HCT116 (cell line): Measurements from ENCODE around the gene LAMTOR3. TPM values are rescaled to one million over a fixed set of nuclear protein-coding genes. Genes with fewer than 3 reads are reported as not detected.

ENCODE experiments used
- ATAC-seq: fragments of 200-7000 bp; cut with Tn5 transposase; 2 replicates; pipeline ENCODE4 v1.9.1; 2020; ENCODE audit warnings: mild to moderate bottlenecking, moderate library complexity
- BruUV-seq: library from RNA; stranded (reverse); fragments of 400-500 nt; replicated peaks from 2 replicates; lab custom pipeline; 2021; lab: Mats Ljungman, UMichigan
- CTCF ChIA-PET: fragments of 300-600 bp; sonication (Branson Sonifier 250); formaldehyde crosslinking; loops from one replicate; lab custom pipeline; 2021; ENCODE audit warnings: antibody characterized with exemption; lab: Charles Lee
- POLR2A ChIA-PET: fragments of 300-600, 350-600 bp; sonication (Branson Sonifier 250); formaldehyde crosslinking; loops from one replicate; lab custom pipeline; 2021; ENCODE audit warnings: antibody characterized with exemption; lab: Charles Lee
- RAD21 ChIA-PET, 2 experiments: fragments of 300-600 bp; sonication (Branson Sonifier 250); formaldehyde crosslinking; loops; one replicate each; lab custom pipeline; 2023; ENCODE audit warnings: low total read pairs in 2 of 2; ENCODE audit not compliant: uncharacterized antibody in 2 of 2, unreplicated experiment in 2 of 2, low non-redundant PET in 1 of 2; lab: Charles Lee
- DNase-seq: peaks from one replicate; pipeline ENCODE4 v3.0.0-alpha.2; 2010; ENCODE audit warnings: low read depth, low spot score
- H2AFZ ChIP-seq: fragments of 200-600 bp; shearing (Covaris generic), sonication (generic); 2 replicates; pipeline ENCODE4 v1.6.1; 2017; ENCODE audit warnings: low read depth, mixed run types, mixed read lengths, antibody characterized with exemption, low read length; ENCODE audit not compliant: poor library complexity, severe bottlenecking
- H3K27ac ChIP-seq: 2 replicates; pipeline ENCODE4 v1.5.1; 2012; ENCODE audit warnings: low read depth, low read length
- H3K27me3 ChIP-seq: fragments of 200-600 bp; sonication (generic); 2 replicates; pipeline ENCODE4 v1.6.1; 2016; ENCODE audit warnings: mixed run types, low read length, mixed read lengths; ENCODE audit not compliant: insufficient read depth
- H3K36me3 ChIP-seq, 2 experiments: fragments of 200-500 bp in 1 of 2; fragments of 200-600 bp in 1 of 2; sonication (Bioruptor generic) in 1 of 2; sonication (generic) in 1 of 2; 2 replicates each; pipeline versions ENCODE4 v1.5.1 to v1.6.1; 2014 to 2016; ENCODE audit warnings: low read length in 2 of 2, inconsistent platforms in 1 of 2, mixed read lengths in 1 of 2, mixed run types in 1 of 2; ENCODE audit not compliant: insufficient read depth in 2 of 2, control insufficient read depth in 1 of 2
- H3K4me1 ChIP-seq, 2 experiments: fragments of 200-600 bp in 1 of 2; sonication (generic) in 1 of 2; 2 replicates each; pipeline versions ENCODE4 v1.5.1 to v1.6.1; 2012 to 2017; ENCODE audit warnings: low read length in 2 of 2, inconsistent platforms in 1 of 2, mild to moderate bottlenecking in 1 of 2, mixed read lengths in 1 of 2, mixed run types in 1 of 2, moderate library complexity in 1 of 2; ENCODE audit not compliant: insufficient read depth in 2 of 2, control insufficient read depth in 1 of 2
- H3K4me2 ChIP-seq: fragments of 200-600 bp; sonication (generic); 2 replicates; pipeline ENCODE4 v1.6.1; 2017; ENCODE audit warnings: mixed run types, low read length, mixed read lengths
- H3K4me3 ChIP-seq, 2 experiments: fragments of 200-600 bp in 1 of 2; sonication (generic) in 1 of 2; replicated peaks in 1 of 2; 2 replicates each; pipeline ENCODE4 v1.5.1; 2011 to 2016; ENCODE audit warnings: low read length in 2 of 2, control low read depth in 1 of 2, low read depth in 1 of 2, mild to moderate bottlenecking in 1 of 2, mixed read lengths in 1 of 2, mixed run types in 1 of 2
- H3K79me2 ChIP-seq: fragments of 200-600 bp; sonication (generic); 2 replicates; pipeline ENCODE4 v1.6.1; 2017; ENCODE audit warnings: mild to moderate bottlenecking, mixed run types, low read length, moderate library complexity, mixed read lengths; ENCODE audit not compliant: insufficient read depth
- H3K9ac ChIP-seq: fragments of 200-600 bp; sonication (generic); 2 replicates; pipeline ENCODE4 v1.6.1; 2016; ENCODE audit warnings: low read length, mixed read lengths
- H3K9me2 ChIP-seq: fragments of 200-600 bp; sonication (generic), shearing (Covaris generic); 2 replicates; pipeline ENCODE4 v1.6.1; 2017; ENCODE audit warnings: mixed run types, mild to moderate bottlenecking, moderate library complexity; ENCODE audit not compliant: insufficient read depth
- H3K9me3 ChIP-seq, 2 experiments: fragments of 200-500 bp in 1 of 2; fragments of 200-600 bp in 1 of 2; sonication (Bioruptor generic) in 1 of 2; sonication (generic) in 1 of 2; 2 replicates each; pipeline ENCODE4 v1.6.1; 2014 to 2017; ENCODE audit warnings: low read length in 2 of 2, mixed read lengths in 2 of 2, inconsistent platforms in 1 of 2, low read depth in 1 of 2, mild to moderate bottlenecking in 1 of 2, mixed run types in 1 of 2, moderate library complexity in 1 of 2; ENCODE audit not compliant: control insufficient read depth in 1 of 2, insufficient read depth in 1 of 2
- H4K20me1 ChIP-seq: fragments of 200-600 bp; sonication (generic), shearing (Covaris generic); 2 replicates; pipeline ENCODE4 v1.6.1; 2017; ENCODE audit warnings: mixed run types, mild to moderate bottlenecking, moderate library complexity; ENCODE audit not compliant: insufficient read depth
- CBX3 ChIP-seq: IDR thresholded peaks from 2 replicates; pipeline ENCODE4 v1.6.1; 2012; ENCODE audit warnings: low read depth
- CEBPB ChIP-seq: IDR thresholded peaks from 2 replicates; pipeline ENCODE4 v1.6.1; 2012; ENCODE audit warnings: low read depth
- EGR1 ChIP-seq: IDR thresholded peaks from 2 replicates; pipeline ENCODE4 v1.6.1; 2012; ENCODE audit warnings: low read depth
- ELF1 ChIP-seq: IDR thresholded peaks from 2 replicates; pipeline ENCODE4 v1.6.1; 2012; ENCODE audit warnings: low read depth, borderline replicate concordance
- POLR2A ChIP-seq: IDR thresholded peaks from 2 replicates; pipeline ENCODE4 v1.7.0; 2011; ENCODE audit warnings: borderline replicate concordance; ENCODE audit not compliant: insufficient read depth, insufficient read length; ENCODE audit errors: extremely low read depth
- POLR2AphosphoS5 ChIP-seq: IDR thresholded peaks from 2 replicates; pipeline ENCODE4 v1.6.1; 2011; ENCODE audit warnings: mild to moderate bottlenecking, low read depth, low read length, moderate library complexity
- RAD21 ChIP-seq: IDR thresholded peaks from 2 replicates; pipeline ENCODE4 v1.6.1; 2012; ENCODE audit warnings: low read depth, mild to moderate bottlenecking
- SIN3A ChIP-seq: IDR thresholded peaks from 2 replicates; pipeline ENCODE4 v1.6.1; 2012; ENCODE audit warnings: low read depth
- SP1 ChIP-seq: IDR thresholded peaks from 2 replicates; pipeline ENCODE4 v1.6.1; 2012; ENCODE audit warnings: low read depth
- ZFX ChIP-seq: fragments of 450-650 bp; IDR thresholded peaks from 2 replicates; pipeline ENCODE4 v1.6.1; 2017
- ZNF274 ChIP-seq: fragments of 200-500 bp; sonication (Bioruptor generic); IDR thresholded peaks from 2 replicates; pipeline ENCODE4 v1.6.1; 2014; ENCODE audit warnings: mild to moderate bottlenecking, low read depth, low read length, inconsistent platforms
- intact Hi-C: fragments of 100-400 bp; cut with micrococcal nuclease; formaldehyde crosslinking; loops from 2 replicates; pipeline ENCODE4 v1.10.0; 2022
- total RNA-seq: library from RNA; stranded (reverse); gene quantifications from one replicate; pipeline ENCODE4 v1.2.1, GENCODE V29; 2021; ENCODE audit not compliant: unreplicated experiment
- TF ChIP-seq, protein P1 (sequence below): IDR thresholded peaks from 2 replicates; pipeline ENCODE4 v1.6.1; 2011; ENCODE audit warnings: mild to moderate bottlenecking, low read length, moderate library complexity; ENCODE audit not compliant: insufficient replicate concordance; ENCODE audit errors: extremely low read depth
- TF ChIP-seq, protein P2 (sequence below): IDR thresholded peaks from 2 replicates; pipeline ENCODE4 v1.6.1; 2012
- TF ChIP-seq, protein P3 (sequence below), 3 experiments: fragments of 200-600 bp in 1 of 3; sonication (generic) in 1 of 3; IDR thresholded peaks in 2 of 3; conservative IDR thresholded peaks in 1 of 3; 2 replicates each; pipeline ENCODE4 v1.5.1; 2012 to 2017; ENCODE audit warnings: low read depth in 2 of 3, low read length in 2 of 3, antibody characterized with exemption in 1 of 3, borderline replicate concordance in 1 of 3, control low read depth in 1 of 3, mild to moderate bottlenecking in 1 of 3, mixed read lengths in 1 of 3, mixed run types in 1 of 3, moderate library complexity in 1 of 3; ENCODE audit not compliant: insufficient read depth in 1 of 3
- TF ChIP-seq, protein P4 (sequence below): IDR thresholded peaks from 2 replicates; pipeline ENCODE4 v1.6.1; 2012; ENCODE audit warnings: low read depth

Gene LAMTOR3
- total RNA-seq, 1 experiment from 2014 or later: 21.0 TPM

DNA sequence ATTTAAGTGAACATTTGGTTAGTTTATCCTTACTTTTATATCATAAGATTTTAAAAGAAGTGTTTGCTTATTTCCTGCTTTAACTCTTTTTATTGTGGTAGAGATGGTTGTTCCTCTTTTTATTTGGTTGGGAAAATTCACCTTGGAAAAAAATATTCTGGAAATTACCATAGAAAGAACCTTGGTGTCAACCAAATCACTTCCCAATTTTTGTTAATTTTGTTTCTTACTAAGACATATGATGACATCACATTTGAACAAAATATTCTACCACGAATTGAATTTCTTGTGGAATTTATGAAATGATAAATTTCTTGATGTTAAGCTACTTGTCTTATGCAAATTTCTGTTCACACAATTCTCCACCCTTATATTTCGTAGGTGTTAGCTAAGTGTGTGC is 33.7 kb downstream of the LAMTOR3 start:
- H3K9me2 ChIP-seq: no peaks in the 10 kb centered on the region
- H4K20me1 ChIP-seq: no peaks in the 10 kb centered on the region
- no peak overlapping the region for H3K9ac ChIP-seq
- TF ChIP-seq SP1 (no peak), ELF1 (no peak)
- TF ChIP-seq, all 23 proteins: peak for 0
- DNase-seq: no peak
- Histone ChIP-seq H3K36me3 (no peaks in the 10 kb centered on the region), H3K4me1 (peaks cover 0 to 6% of the 10 kb centered on the region in 2 experiments; a peak in 1 of 4 replicates), H2AFZ (no peak overlapping the region), H3K27me3 (no peaks in the 10 kb centered on the region), H3K27ac (no peak overlapping the region), H3K9me3 (no peaks in the 10 kb centered on the region), H3K4me3 (no peak overlapping the region), H3K4me2 (no peak overlapping the region), H3K79me2 (no peaks in the 10 kb centered on the region)
- no TSS peak for BruUV-seq
- ChIA-PET RAD21 (no interaction called here), CTCF (no interaction called here), POLR2A (no interaction called here)
- intact Hi-C loops: no loop called here
- ATAC-seq: no peak

DNA sequence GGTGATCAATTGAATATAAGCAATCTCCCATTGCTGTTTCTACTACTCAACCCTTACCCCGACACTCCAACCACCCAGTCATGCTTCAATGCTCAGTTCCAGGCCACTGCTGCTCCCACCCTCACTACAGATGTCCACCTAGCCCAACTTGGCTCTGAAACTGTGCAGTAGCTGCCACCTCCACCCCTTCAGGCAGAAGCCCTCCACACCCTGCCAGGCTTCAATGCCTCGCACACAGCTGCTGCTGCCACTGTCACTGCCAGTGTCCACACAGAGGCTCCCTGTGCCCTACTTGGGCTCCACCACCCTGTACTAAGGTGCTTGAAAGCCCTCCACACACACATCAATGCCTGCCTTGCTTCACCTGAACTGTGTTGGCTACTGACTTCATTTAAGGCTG is 34.6 kb downstream of the LAMTOR3 start:
- no peak overlapping the region for H2AFZ ChIP-seq
- H3K9me3 ChIP-seq: no peaks in the 10 kb centered on the region
- H3K4me1 ChIP-seq: peaks cover 0 to 6% of the 10 kb centered on the region in 2 experiments; a peak in 1 of 4 replicates
- no peaks in the 10 kb centered on the region for H3K27me3 ChIP-seq
- no peaks in the 10 kb centered on the region for H4K20me1 ChIP-seq
- H3K79me2 ChIP-seq: no peaks in the 10 kb centered on the region
- ATAC-seq (no peak), DNase-seq (no peak)
- no peak overlapping the region for H3K27ac ChIP-seq
- no peak overlapping the region for H3K4me2 ChIP-seq
- H3K9ac ChIP-seq: no peak overlapping the region
- no peaks in the 10 kb centered on the region for H3K36me3 ChIP-seq
- no peaks in the 10 kb centered on the region for H3K9me2 ChIP-seq
- intact Hi-C loops: no loop called here
- ChIA-PET POLR2A (no interaction called here), RAD21 (no interaction called here), CTCF (no interaction called here)
- BruUV-seq: no TSS peak
- no peak for TF ChIP-seq CEBPB
- TF ChIP-seq EGR1: no peak
- TF ChIP-seq, protein P1, sequence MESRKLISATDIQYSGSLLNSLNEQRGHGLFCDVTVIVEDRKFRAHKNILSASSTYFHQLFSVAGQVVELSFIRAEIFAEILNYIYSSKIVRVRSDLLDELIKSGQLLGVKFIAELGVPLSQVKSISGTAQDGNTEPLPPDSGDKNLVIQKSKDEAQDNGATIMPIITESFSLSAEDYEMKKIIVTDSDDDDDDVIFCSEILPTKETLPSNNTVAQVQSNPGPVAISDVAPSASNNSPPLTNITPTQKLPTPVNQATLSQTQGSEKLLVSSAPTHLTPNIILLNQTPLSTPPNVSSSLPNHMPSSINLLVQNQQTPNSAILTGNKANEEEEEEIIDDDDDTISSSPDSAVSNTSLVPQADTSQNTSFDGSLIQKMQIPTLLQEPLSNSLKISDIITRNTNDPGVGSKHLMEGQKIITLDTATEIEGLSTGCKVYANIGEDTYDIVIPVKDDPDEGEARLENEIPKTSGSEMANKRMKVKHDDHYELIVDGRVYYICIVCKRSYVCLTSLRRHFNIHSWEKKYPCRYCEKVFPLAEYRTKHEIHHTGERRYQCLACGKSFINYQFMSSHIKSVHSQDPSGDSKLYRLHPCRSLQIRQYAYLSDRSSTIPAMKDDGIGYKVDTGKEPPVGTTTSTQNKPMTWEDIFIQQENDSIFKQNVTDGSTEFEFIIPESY: no peak
- no peak for TF ChIP-seq SIN3A
- TF ChIP-seq POLR2A: no peak
- TF ChIP-seq, protein P2, sequence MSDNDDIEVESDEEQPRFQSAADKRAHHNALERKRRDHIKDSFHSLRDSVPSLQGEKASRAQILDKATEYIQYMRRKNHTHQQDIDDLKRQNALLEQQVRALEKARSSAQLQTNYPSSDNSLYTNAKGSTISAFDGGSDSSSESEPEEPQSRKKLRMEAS: no peak
- TF ChIP-seq ZFX: no peak
- no peak for TF ChIP-seq RAD21
- no peak for TF ChIP-seq ZNF274
- TF ChIP-seq, protein P3, sequence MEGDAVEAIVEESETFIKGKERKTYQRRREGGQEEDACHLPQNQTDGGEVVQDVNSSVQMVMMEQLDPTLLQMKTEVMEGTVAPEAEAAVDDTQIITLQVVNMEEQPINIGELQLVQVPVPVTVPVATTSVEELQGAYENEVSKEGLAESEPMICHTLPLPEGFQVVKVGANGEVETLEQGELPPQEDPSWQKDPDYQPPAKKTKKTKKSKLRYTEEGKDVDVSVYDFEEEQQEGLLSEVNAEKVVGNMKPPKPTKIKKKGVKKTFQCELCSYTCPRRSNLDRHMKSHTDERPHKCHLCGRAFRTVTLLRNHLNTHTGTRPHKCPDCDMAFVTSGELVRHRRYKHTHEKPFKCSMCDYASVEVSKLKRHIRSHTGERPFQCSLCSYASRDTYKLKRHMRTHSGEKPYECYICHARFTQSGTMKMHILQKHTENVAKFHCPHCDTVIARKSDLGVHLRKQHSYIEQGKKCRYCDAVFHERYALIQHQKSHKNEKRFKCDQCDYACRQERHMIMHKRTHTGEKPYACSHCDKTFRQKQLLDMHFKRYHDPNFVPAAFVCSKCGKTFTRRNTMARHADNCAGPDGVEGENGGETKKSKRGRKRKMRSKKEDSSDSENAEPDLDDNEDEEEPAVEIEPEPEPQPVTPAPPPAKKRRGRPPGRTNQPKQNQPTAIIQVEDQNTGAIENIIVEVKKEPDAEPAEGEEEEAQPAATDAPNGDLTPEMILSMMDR (IDR thresholded peaks at IDR 0.05 in 2 of 3, conservative IDR thresholded peaks at IDR 0.05 in 1 of 3; ENCODE audit: borderline replicate concordance in 1 of 3, insufficient read depth in 1 of 3, low read depth in 2 of 3, low read length in 2 of 3): no peak
- TF ChIP-seq CBX3: no peak
- TF ChIP-seq, protein P4, sequence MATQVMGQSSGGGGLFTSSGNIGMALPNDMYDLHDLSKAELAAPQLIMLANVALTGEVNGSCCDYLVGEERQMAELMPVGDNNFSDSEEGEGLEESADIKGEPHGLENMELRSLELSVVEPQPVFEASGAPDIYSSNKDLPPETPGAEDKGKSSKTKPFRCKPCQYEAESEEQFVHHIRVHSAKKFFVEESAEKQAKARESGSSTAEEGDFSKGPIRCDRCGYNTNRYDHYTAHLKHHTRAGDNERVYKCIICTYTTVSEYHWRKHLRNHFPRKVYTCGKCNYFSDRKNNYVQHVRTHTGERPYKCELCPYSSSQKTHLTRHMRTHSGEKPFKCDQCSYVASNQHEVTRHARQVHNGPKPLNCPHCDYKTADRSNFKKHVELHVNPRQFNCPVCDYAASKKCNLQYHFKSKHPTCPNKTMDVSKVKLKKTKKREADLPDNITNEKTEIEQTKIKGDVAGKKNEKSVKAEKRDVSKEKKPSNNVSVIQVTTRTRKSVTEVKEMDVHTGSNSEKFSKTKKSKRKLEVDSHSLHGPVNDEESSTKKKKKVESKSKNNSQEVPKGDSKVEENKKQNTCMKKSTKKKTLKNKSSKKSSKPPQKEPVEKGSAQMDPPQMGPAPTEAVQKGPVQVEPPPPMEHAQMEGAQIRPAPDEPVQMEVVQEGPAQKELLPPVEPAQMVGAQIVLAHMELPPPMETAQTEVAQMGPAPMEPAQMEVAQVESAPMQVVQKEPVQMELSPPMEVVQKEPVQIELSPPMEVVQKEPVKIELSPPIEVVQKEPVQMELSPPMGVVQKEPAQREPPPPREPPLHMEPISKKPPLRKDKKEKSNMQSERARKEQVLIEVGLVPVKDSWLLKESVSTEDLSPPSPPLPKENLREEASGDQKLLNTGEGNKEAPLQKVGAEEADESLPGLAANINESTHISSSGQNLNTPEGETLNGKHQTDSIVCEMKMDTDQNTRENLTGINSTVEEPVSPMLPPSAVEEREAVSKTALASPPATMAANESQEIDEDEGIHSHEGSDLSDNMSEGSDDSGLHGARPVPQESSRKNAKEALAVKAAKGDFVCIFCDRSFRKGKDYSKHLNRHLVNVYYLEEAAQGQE: no peak
- TF ChIP-seq POLR2AphosphoS5: no peak
- no peak overlapping the region for H3K4me3 ChIP-seq
